Esophagus muscularis mucosa (tissue), 4 donors: Measurements from ENCODE around the gene TCF3. TPM values are rescaled to one million over a fixed set of nuclear protein-coding genes. Genes with fewer than 3 reads are reported as not detected.

Source experiments
- DNase-seq: peaks from one replicate; pipeline ENCODE4 v3.0.0-alpha.2; 2017; ENCODE audit errors: extremely low spot score
- H3K27ac ChIP-seq, 4 donors: fragments of 200-600 bp; sonication (generic); replicated peaks in 1 of 4; 1 replicate in 3 of 4; 2 replicates in 1 of 4; pipeline ENCODE4 v1.5.1; 2016 to 2019; ENCODE audit warnings: mild to moderate bottlenecking in 1 of 4
- H3K27me3 ChIP-seq, 4 donors: fragments of 200-600 bp; sonication (generic); one replicate each; pipeline versions ENCODE4 v1.5.1 to v1.6.0; 2016 to 2019
- H3K36me3 ChIP-seq, 4 donors: fragments of 200-600 bp; sonication (generic); one replicate each; pipeline ENCODE4 v1.5.1; 2016 to 2019
- H3K4me1 ChIP-seq, 4 donors: fragments of 200-600 bp; sonication (generic); one replicate each; pipeline ENCODE4 v1.5.1; 2016 to 2019
- H3K4me3 ChIP-seq, 4 donors: fragments of 200-600 bp; sonication (generic); 1 replicate in 2 of 4; 2 replicates in 2 of 4; pipeline ENCODE4 v1.5.1; 2016 to 2019; ENCODE audit warnings: mild to moderate bottlenecking in 4 of 4, moderate library complexity in 1 of 4
- H3K9me3 ChIP-seq, 4 donors: fragments of 200-600 bp; sonication (generic); 1 replicate in 3 of 4; 2 replicates in 1 of 4; pipeline ENCODE4 v1.5.1; 2016 to 2019
- EP300 ChIP-seq: sonication (generic); formaldehyde crosslinking; IDR thresholded peaks from one replicate; pipeline ENCODE4 v1.6.1; 2017; ENCODE audit warnings: antibody characterized with exemption
- POLR2A ChIP-seq: fragments of 450-650 bp; IDR thresholded peaks from one replicate; pipeline ENCODE4 v1.6.1; 2017; ENCODE audit warnings: antibody characterized with exemption, moderate library complexity, mild to moderate bottlenecking, low read depth
- POLR2AphosphoS5 ChIP-seq, 2 donors: sonication (generic); formaldehyde crosslinking; IDR thresholded peaks; one replicate each; pipeline ENCODE4 v1.6.1; 2017; ENCODE audit warnings: antibody characterized with exemption in 2 of 2
- WGBS: methylation state at CpG from one replicate; pipeline ENCODE4 v1.1.5; 2018; 5-methylcytosine and 5-hydroxymethylcytosine counted together
- intact Hi-C: fragments of 100-400 bp; cut with DNase I; formaldehyde crosslinking; loops from one replicate; pipeline ENCODE4 v1.15.1; 2023
- total RNA-seq, 4 donors: library from RNA; depleted of rRNA; stranded (reverse); fragments of >200 nt; gene quantifications; one replicate each; pipeline versions ENCODE4 v1.1.0 to v1.2.1, GENCODE V29; 2016
- TF ChIP-seq, protein P1 (sequence below), 3 experiments: fragments of 200-600 bp in 2 of 3; fragments of 450-650 bp in 1 of 3; sonication (generic) in 2 of 3; IDR thresholded peaks; one replicate each; pipeline ENCODE4 v1.5.1; 2017 to 2019; ENCODE audit warnings: antibody characterized with exemption in 3 of 3, mild to moderate bottlenecking in 2 of 3, moderate library complexity in 1 of 3

Gene TCF3
- total RNA-seq, 4 donors from 2014 or later = 32.0 to 53.6 (median 46.5) TPM

DNA sequence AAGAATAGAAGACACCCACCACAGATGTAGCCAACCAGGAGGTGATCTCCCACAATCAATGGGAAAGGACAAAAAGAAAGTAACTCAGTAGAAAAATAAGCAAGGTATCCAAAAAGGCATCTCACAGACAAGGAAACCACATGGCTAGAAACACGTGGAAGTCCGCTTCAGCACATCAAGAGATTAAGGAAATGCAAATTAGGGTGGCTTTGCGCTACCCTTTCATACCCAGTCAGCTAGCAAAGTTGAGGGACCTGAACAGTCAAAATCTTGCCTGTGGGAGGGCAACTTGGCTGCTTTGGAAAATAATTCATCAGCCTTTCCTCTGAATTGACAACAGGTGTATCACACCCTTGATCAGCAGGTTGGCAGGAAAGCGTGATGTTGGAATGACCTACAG is 35.5 kb downstream of the TCF3 start:
- peaks cover 37 to 100% (median 88%) of the 10 kb centered on the region in 4 donors for H3K36me3 ChIP-seq
- peak overlapping the region in 1 of 4 donors; percentile 42 for H3K27ac ChIP-seq
- H3K27me3 ChIP-seq = no peaks in the 10 kb centered on the region
- intact Hi-C loops = no loop called here
- TF ChIP-seq EP300 (no peak), POLR2A (no peak), POLR2AphosphoS5 (IDR thresholded peaks at IDR 0.05) (no peak)
- TF ChIP-seq, protein P1, sequence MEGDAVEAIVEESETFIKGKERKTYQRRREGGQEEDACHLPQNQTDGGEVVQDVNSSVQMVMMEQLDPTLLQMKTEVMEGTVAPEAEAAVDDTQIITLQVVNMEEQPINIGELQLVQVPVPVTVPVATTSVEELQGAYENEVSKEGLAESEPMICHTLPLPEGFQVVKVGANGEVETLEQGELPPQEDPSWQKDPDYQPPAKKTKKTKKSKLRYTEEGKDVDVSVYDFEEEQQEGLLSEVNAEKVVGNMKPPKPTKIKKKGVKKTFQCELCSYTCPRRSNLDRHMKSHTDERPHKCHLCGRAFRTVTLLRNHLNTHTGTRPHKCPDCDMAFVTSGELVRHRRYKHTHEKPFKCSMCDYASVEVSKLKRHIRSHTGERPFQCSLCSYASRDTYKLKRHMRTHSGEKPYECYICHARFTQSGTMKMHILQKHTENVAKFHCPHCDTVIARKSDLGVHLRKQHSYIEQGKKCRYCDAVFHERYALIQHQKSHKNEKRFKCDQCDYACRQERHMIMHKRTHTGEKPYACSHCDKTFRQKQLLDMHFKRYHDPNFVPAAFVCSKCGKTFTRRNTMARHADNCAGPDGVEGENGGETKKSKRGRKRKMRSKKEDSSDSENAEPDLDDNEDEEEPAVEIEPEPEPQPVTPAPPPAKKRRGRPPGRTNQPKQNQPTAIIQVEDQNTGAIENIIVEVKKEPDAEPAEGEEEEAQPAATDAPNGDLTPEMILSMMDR (IDR thresholded peaks at IDR 0.05) = no peak
- no peak overlapping the region for H3K4me3 ChIP-seq
- WGBS = 67% methylated on average over 4 of the region's 4 CpGs
- peaks cover 0 to 11% (median 3%) of the 10 kb centered on the region in 4 donors for H3K4me1 ChIP-seq
- DNase-seq = no peak
- H3K9me3 ChIP-seq = no peaks in the 10 kb centered on the region

DNA sequence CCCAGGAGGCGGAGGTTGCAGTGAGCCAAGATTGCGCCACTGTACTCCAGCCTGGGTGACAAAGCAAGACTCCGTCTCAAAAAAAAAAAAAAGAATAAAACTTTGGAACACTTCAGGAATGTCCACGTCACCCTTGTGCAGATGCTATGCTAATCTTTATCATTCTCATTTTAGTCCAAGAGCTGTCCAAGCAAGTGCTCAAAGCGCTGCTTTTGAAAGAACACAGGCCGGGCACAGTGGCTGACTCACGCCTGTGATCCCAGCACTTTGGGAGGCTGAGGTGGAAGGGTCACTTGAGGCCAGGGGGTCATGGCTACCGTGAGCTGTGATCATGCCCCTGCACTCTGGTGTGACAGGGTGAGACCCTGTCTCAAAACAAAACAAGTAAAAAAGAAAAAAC is 36.0 kb downstream of the TCF3 start:
- 74% methylated on average over 8 of the region's 8 CpGs for WGBS
- Histone ChIP-seq H3K4me3 (no peak overlapping the region), H3K9me3 (no peaks in the 10 kb centered on the region), H3K27me3 (no peaks in the 10 kb centered on the region), H3K27ac (peak overlapping the region in 1 of 4 donors; percentile 42), H3K36me3 (peaks cover 39 to 100% (median 89%) of the 10 kb centered on the region in 4 donors), H3K4me1 (peaks cover 0 to 11% (median 3%) of the 10 kb centered on the region in 4 donors)
- DNase-seq = no peak
- intact Hi-C loops = no loop called here
- no peak for TF ChIP-seq POLR2A
- TF ChIP-seq POLR2AphosphoS5 (IDR thresholded peaks at IDR 0.05) = peak in 1 of 2 donors; percentile 28

DNA sequence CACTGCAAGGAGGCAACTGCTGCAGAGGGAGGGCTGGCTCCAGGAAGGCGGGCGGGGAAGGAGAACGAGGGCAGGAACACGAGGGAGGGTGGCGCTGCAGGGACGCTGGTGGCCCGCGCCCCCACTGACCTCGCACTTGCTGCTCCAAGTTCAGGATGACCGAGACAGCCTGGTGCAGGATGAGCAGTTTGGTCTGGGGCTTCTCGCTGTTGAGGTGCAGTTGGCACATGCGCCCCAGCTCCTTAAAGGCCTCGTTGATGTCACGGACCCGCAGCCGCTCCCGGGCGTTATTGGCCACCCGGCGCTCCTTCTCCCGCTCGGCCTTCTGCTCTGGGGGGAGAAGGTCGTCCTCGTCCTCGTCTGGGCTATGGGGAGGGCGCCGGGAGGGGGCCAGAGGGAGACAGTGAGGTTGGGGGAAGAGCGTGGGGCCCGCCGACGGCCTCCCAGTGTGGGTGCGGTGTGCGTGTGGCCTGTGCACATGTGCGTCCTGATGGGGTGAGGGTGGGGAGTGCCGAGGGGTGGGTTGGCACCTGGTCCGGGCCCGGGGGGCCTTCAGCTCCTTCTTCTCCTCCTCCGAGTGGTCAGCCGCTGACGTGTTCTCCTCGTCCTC is 37.2 kb downstream of the TCF3 start:
- Histone ChIP-seq H3K27ac (no peak overlapping the region), H3K4me1 (peaks cover 0 to 11% (median 3%) of the 10 kb centered on the region in 4 donors), H3K27me3 (no peaks in the 10 kb centered on the region), H3K4me3 (no peak overlapping the region), H3K36me3 (peaks cover 33 to 100% (median 88%) of the 10 kb centered on the region in 4 donors), H3K9me3 (no peaks in the 10 kb centered on the region)
- intact Hi-C loops = no loop called here
- WGBS = 90% methylated on average over 28 of the region's 41 CpGs
- DNase-seq = no peak
- TF ChIP-seq POLR2AphosphoS5 (IDR thresholded peaks at IDR 0.05) (no peak), EP300 (no peak), POLR2A (no peak)
- TF ChIP-seq, protein P1 (IDR thresholded peaks at IDR 0.05) = no peak

DNA sequence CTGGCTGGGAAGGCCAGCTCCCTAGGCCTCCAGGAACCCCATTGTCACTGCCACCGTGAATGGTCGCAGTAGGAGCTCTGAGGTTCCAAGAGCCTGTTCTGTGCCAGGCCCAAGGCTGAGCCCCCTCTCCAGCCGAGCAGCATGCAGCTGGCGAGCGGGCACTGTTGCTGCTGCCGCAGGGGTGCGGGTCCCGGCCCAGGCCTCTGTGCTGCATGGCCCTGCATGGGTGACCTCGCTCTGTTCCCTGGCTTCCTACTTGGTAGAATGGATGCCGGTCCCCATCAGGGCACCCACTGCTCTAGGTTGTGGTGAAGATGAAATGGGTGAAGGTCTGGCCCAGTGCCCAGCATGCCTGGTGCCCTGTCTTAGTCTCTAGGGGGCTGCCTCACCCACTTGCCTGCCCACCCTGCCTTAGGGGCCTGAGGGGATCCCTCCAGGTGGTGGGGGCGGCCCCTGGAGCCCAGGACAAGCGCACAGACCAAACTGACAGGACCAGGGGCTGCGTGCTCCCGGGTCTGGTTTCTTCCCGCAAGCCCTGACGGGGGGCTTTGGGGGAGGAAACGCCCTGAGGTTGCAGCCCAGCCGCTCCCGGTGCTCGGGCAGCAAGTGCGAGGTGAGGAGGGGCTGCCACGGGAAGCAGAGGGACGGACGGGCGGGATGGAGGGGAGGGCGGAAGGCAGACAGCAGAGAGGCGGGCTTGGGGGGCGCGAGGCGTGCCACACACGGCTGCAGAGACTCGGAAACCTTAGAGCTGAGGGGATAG is 38.4 kb downstream of the TCF3 start:
- Histone ChIP-seq H3K27me3 (no peaks in the 10 kb centered on the region), H3K9me3 (no peaks in the 10 kb centered on the region), H3K36me3 (peaks cover 29 to 96% (median 82%) of the 10 kb centered on the region in 4 donors), H3K4me3 (no peak overlapping the region), H3K4me1 (peaks cover 0 to 11% (median 3%) of the 10 kb centered on the region in 4 donors), H3K27ac (no peak overlapping the region)
- intact Hi-C loops = no loop called here
- no peak for DNase-seq
- no peak for TF ChIP-seq POLR2A
- TF ChIP-seq EP300 = no peak
- TF ChIP-seq POLR2AphosphoS5 (IDR thresholded peaks at IDR 0.05) = no peak
- TF ChIP-seq, protein P1 (IDR thresholded peaks at IDR 0.05) = no peak
- WGBS = 88% methylated on average over 24 of the region's 32 CpGs

DNA sequence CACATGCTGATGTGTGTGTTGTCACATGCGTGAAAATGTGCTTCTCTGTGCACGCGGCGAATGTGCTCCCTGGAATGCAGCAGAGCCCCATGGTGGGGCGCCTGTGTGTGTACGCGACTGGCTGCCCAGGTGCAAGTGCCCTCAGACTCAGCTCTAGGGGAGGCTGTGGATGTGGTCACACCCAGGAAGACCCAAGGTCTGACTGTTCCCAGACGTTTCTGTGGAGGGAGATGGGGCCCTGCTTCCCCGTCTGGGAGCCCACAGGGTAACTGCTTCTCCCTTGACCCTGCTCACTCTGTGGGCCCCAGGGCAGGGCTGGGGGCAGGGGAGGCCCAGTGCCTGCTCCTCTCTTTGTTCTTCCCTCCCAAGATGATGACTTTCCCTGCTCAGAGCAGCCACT is 39.3 kb downstream of the TCF3 start:
- H3K27me3 ChIP-seq = no peaks in the 10 kb centered on the region
- H3K4me1 ChIP-seq = peaks cover 0 to 10% (median 3%) of the 10 kb centered on the region in 4 donors
- no peak overlapping the region for H3K4me3 ChIP-seq
- H3K9me3 ChIP-seq = no peaks in the 10 kb centered on the region
- H3K36me3 ChIP-seq = peaks cover 25 to 88% (median 75%) of the 10 kb centered on the region in 4 donors
- no peak overlapping the region for H3K27ac ChIP-seq
- no CpG with 5 or more reads among the region's 9 CpGs for WGBS
- no peak for DNase-seq
- TF ChIP-seq, protein P1 (IDR thresholded peaks at IDR 0.05) = no peak
- TF ChIP-seq POLR2A = no peak
- TF ChIP-seq POLR2AphosphoS5 (IDR thresholded peaks at IDR 0.05) = no peak
- TF ChIP-seq EP300 = no peak
- intact Hi-C loops = no loop called here
